OCI-LY7 (cell line): Measurements from ENCODE around the gene CDRT4.

Experiments used
- CTCF ChIP-seq: fragments of 200-600 bp; sonication (generic); conservative IDR thresholded peaks from 2 replicates; pipeline ENCODE4 v1.5.1; 2014; ENCODE audit warnings: mild to moderate bottlenecking, antibody characterized with exemption, low read length, moderate library complexity, mixed read lengths
- EZH2phosphoT487 ChIP-seq: fragments of 200-600 bp; sonication (generic); IDR thresholded peaks from 2 replicates; pipeline ENCODE4 v1.6.1; 2018; ENCODE audit warnings: low read depth, borderline replicate concordance, mild to moderate bottlenecking, mixed run types, antibody characterized with exemption, low read length, moderate library complexity, mixed read lengths

- TF ChIP-seq CTCF (no peak), EZH2phosphoT487 (no peak)
Measured at GRCh38 chr17:15485045-15485444, 17.6 kb upstream of the CDRT4 start.
